HEK293 (cell line): ENCODE measurements around the gene KIF18B.

Experiments
- CTCF ChIA-PET: fragments of 350-600 bp; formaldehyde crosslinking; extraction: SDS; loops from one replicate; lab custom pipeline; 2021; ENCODE audit warnings: antibody characterized with exemption; lab: Yijun Ruan, JAX
- POLR2A ChIA-PET: fragments of 300-600 bp; formaldehyde crosslinking; extraction: SDS; loops from one replicate; lab custom pipeline; 2020; ENCODE audit warnings: antibody characterized with exemption, inconsistent platforms; lab: Yijun Ruan, JAX
- H3K27ac ChIP-seq: fragments of 200-500 bp; sonication (Bioruptor generic); 2 replicates; pipeline ENCODE4 v1.5.1; 2014; ENCODE audit warnings: low read depth, low read length, control low read depth, inconsistent platforms; ENCODE audit errors: extremely low read depth
- H3K36me3 ChIP-seq, 2 experiments: fragments of 200-500 bp in 1 of 2; sonication (Bioruptor generic) in 1 of 2; 1 replicate in 1 of 2; 2 replicates in 1 of 2; pipeline ENCODE4 v1.5.1; 2014 to 2017; ENCODE audit warnings: inconsistent platforms in 2 of 2, low read length in 2 of 2; ENCODE audit not compliant: control insufficient read depth in 2 of 2, insufficient read depth in 1 of 2
- H3K4me1 ChIP-seq: fragments of 200-500 bp; sonication (Bioruptor generic); 2 replicates; pipeline ENCODE4 v1.5.1; 2014; ENCODE audit warnings: mild to moderate bottlenecking, low read length, inconsistent platforms; ENCODE audit not compliant: control insufficient read depth, insufficient read depth
- H3K4me3 ChIP-seq: 2 replicates; pipeline ENCODE4 v1.5.1; 2011; ENCODE audit warnings: low read depth, mild to moderate bottlenecking, control low read depth, low read length, moderate library complexity
- H3K9me3 ChIP-seq: fragments of 200-500 bp; sonication (Bioruptor generic); 2 replicates; pipeline ENCODE4 v1.5.1; 2014; ENCODE audit warnings: low read depth, low read length, inconsistent platforms; ENCODE audit not compliant: control insufficient read depth, insufficient read depth
- IKZF3 ChIP-seq: fragments of 450-650 bp; IDR thresholded peaks from 2 replicates; pipeline ENCODE4 v1.5.0; 2018; ENCODE audit warnings: missing biosample characterization, mild to moderate bottlenecking, missing genetic modification characterization, moderate library complexity
- KLF1 ChIP-seq: fragments of 450-650 bp; formaldehyde crosslinking; IDR thresholded peaks from 2 replicates; pipeline ENCODE4 v1.5.1; 2016; ENCODE audit warnings: missing biosample characterization, missing genetic modification characterization
- MYNN ChIP-seq: fragments of 450-650 bp; formaldehyde crosslinking; IDR thresholded peaks from 2 replicates; pipeline ENCODE4 v1.5.1; 2016; ENCODE audit warnings: missing biosample characterization, missing genetic modification characterization, borderline replicate concordance
- PRDM4 ChIP-seq: fragments of 450-650 bp; formaldehyde crosslinking; IDR thresholded peaks from 2 replicates; pipeline ENCODE4 v1.5.1; 2017; ENCODE audit warnings: missing biosample characterization, missing genetic modification characterization
- TSHZ1 ChIP-seq: fragments of 450-650 bp; formaldehyde crosslinking; IDR thresholded peaks from 2 replicates; pipeline ENCODE4 v1.5.1; 2016; ENCODE audit warnings: missing biosample characterization, missing genetic modification characterization, borderline replicate concordance
- ZEB2 ChIP-seq: fragments of 450-650 bp; formaldehyde crosslinking; IDR thresholded peaks from 2 replicates; pipeline ENCODE4 v1.5.1; 2016; ENCODE audit warnings: missing biosample characterization, missing genetic modification characterization
- ZNF335 ChIP-seq: fragments of 450-650 bp; formaldehyde crosslinking; conservative IDR thresholded peaks from 2 replicates; pipeline ENCODE4 v1.5.1; 2016; ENCODE audit warnings: missing biosample characterization, missing genetic modification characterization
- ZNF518A ChIP-seq: fragments of 450-650 bp; formaldehyde crosslinking; conservative IDR thresholded peaks from 2 replicates; pipeline ENCODE4 v1.5.1; 2016; ENCODE audit warnings: low read depth, missing biosample characterization, missing genetic modification characterization
- ZNF596 ChIP-seq: fragments of 450-650 bp; IDR thresholded peaks from 2 replicates; pipeline ENCODE4 v1.5.0; 2018; ENCODE audit warnings: missing biosample characterization, mild to moderate bottlenecking, missing genetic modification characterization, moderate library complexity
- ZNF654 ChIP-seq: fragments of 450-650 bp; formaldehyde crosslinking; IDR thresholded peaks from 2 replicates; pipeline ENCODE4 v1.5.1; 2016; ENCODE audit warnings: low read depth, missing biosample characterization, missing genetic modification characterization
- TF ChIP-seq, protein P1 (sequence below): fragments of 450-650 bp; IDR thresholded peaks from 2 replicates; pipeline ENCODE4 v1.5.1; 2018; ENCODE audit warnings: missing biosample characterization, mild to moderate bottlenecking, missing genetic modification characterization
- TF ChIP-seq, protein P2 (sequence below): fragments of 450-650 bp; formaldehyde crosslinking; IDR thresholded peaks from 2 replicates; pipeline ENCODE4 v1.5.1; 2016; ENCODE audit warnings: missing biosample characterization, missing genetic modification characterization
- TF ChIP-seq, protein P3 (sequence below): fragments of 450-650 bp; formaldehyde crosslinking; IDR thresholded peaks from 2 replicates; pipeline ENCODE4 v1.5.1; 2016; ENCODE audit warnings: missing biosample characterization, missing genetic modification characterization
- TF ChIP-seq, protein P4 (sequence below): fragments of 450-650 bp; formaldehyde crosslinking; IDR thresholded peaks from 2 replicates; pipeline ENCODE4 v1.5.1; 2016; ENCODE audit warnings: missing biosample characterization, missing genetic modification characterization

Gene KIF18B

DNA sequence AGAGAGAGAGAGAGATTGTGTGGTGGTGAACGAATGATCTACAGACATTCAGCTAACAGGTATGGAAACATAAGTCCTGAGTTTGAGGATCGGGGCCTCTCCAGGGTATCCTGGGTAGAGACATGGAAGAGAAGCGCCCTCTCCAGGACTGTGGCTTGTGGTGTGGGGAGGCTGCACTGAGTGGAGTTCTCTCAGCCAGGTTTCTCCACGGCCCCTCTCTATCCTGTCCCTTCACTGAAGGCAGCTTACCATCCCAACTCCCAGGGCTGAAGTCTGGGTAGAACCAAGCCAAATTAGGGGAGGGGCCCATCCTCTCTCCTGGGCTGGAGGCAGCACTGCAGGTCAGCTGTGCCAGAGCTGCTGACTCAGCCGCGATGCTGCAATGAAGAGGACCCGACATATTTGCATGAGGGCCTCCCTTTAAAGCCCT lies 14.4 kb upstream of the KIF18B start:
- Histone ChIP-seq H3K4me3 (no peak overlapping the region), H3K27ac (no peak overlapping the region), H3K36me3 (no peaks in the 10 kb centered on the region), H3K9me3 (no peaks in the 10 kb centered on the region), H3K4me1 (0 out of 2 replicates have a peak, but pooled peaks cover 3% of the 10 kb centered on the region)
- 0 out of 2 replicates have a peak, but pooled peaks have one; percentile 17 for TF ChIP-seq IKZF3 (tag by site-specific recombination)
- TF ChIP-seq MYNN (tag by site-specific recombination) = no peak
- TF ChIP-seq ZNF596 (tag by site-specific recombination) = peak; percentile 85; the same call in 1 of the 2 replicates
- TF ChIP-seq PRDM4 (tag by site-specific recombination) = no peak
- TF ChIP-seq ZNF654 (tag by site-specific recombination) = peak; percentile 25; the same call in 1 of the 2 replicates
- TF ChIP-seq, protein P1, sequence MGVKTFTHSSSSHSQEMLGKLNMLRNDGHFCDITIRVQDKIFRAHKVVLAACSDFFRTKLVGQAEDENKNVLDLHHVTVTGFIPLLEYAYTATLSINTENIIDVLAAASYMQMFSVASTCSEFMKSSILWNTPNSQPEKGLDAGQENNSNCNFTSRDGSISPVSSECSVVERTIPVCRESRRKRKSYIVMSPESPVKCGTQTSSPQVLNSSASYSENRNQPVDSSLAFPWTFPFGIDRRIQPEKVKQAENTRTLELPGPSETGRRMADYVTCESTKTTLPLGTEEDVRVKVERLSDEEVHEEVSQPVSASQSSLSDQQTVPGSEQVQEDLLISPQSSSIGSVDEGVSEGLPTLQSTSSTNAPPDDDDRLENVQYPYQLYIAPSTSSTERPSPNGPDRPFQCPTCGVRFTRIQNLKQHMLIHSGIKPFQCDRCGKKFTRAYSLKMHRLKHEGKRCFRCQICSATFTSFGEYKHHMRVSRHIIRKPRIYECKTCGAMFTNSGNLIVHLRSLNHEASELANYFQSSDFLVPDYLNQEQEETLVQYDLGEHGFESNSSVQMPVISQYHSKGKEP (tag by site-specific recombination) = 0 out of 2 replicates have a peak, but pooled peaks have one; percentile 3
- TF ChIP-seq, protein P2, sequence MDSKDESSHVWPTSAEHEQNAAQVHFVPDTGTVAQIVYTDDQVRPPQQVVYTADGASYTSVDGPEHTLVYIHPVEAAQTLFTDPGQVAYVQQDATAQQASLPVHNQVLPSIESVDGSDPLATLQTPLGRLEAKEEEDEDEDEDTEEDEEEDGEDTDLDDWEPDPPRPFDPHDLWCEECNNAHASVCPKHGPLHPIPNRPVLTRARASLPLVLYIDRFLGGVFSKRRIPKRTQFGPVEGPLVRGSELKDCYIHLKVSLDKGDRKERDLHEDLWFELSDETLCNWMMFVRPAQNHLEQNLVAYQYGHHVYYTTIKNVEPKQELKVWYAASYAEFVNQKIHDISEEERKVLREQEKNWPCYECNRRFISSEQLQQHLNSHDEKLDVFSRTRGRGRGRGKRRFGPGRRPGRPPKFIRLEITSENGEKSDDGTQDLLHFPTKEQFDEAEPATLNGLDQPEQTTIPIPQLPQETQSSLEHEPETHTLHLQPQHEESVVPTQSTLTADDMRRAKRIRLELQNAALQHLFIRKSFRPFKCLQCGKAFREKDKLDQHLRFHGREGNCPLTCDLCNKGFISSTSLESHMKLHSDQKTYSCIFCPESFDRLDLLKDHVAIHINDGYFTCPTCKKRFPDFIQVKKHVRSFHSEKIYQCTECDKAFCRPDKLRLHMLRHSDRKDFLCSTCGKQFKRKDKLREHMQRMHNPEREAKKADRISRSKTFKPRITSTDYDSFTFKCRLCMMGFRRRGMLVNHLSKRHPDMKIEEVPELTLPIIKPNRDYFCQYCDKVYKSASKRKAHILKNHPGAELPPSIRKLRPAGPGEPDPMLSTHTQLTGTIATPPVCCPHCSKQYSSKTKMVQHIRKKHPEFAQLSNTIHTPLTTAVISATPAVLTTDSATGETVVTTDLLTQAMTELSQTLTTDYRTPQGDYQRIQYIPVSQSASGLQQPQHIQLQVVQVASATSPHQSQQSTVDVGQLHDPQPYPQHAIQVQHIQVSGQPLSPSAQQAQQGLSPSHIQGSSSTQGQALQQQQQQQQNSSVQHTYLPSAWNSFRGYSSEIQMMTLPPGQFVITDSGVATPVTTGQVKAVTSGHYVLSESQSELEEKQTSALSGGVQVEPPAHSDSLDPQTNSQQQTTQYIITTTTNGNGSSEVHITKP = peak; percentile 90
- no peak for TF ChIP-seq ZEB2
- peak; percentile 52 for TF ChIP-seq ZNF335
- ChIA-PET POLR2A (interaction anchor here (0.6 to 1.0 kb wide), 4 partner anchors 15 to 116 kb away, joined by 3 to 8 read pairs (median 3); no protein-coding TSS in a partner anchor), CTCF (interaction anchor here (0.7 to 2.8 kb wide), 12 partner anchors 9 to 97 kb away, joined by 3 to 23 read pairs (median 4); no protein-coding TSS in a partner anchor)

GRCh38 chr17:44960691-44961090 lies 13.1 kb upstream of the KIF18B start:
- Histone ChIP-seq H3K4me3 (no peak overlapping the region), H3K9me3 (no peaks in the 10 kb centered on the region), H3K27ac (no peak overlapping the region), H3K4me1 (0 out of 2 replicates have a peak, but pooled peaks cover 3% of the 10 kb centered on the region), H3K36me3 (no peaks in the 10 kb centered on the region)
- ChIA-PET CTCF (interaction anchor here (0.6 to 2.8 kb wide), 5 partner anchors 10 to 79 kb away, joined by 3 to 23 read pairs (median 4); no protein-coding TSS in a partner anchor), POLR2A (no interaction called here)
- TF ChIP-seq, protein P3, sequence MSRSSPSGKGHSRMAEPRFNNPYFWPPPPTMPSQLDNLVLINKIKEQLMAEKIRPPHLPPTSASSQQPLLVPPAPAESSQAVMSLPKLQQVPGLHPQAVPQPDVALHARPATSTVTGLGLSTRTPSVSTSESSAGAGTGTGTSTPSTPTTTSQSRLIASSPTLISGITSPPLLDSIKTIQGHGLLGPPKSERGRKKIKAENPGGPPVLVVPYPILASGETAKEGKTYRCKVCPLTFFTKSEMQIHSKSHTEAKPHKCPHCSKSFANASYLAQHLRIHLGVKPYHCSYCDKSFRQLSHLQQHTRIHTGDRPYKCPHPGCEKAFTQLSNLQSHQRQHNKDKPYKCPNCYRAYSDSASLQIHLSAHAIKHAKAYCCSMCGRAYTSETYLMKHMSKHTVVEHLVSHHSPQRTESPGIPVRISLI (tag by site-specific recombination) = no peak
- TF ChIP-seq, protein P4, sequence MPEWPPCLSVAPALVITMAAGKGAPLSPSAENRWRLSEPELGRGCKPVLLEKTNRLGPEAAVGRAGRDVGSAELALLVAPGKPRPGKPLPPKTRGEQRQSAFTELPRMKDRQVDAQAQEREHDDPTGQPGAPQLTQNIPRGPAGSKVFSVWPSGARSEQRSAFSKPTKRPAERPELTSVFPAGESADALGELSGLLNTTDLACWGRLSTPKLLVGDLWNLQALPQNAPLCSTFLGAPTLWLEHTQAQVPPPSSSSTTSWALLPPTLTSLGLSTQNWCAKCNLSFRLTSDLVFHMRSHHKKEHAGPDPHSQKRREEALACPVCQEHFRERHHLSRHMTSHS (tag by site-specific recombination) = no peak
- TF ChIP-seq ZNF518A (no peak), TSHZ1 (tag by site-specific recombination) (no peak), KLF1 (no peak)
